GM23248 (cell line): ENCODE results near the gene BFSP1.

Source experiments
- EZH2 ChIP-seq: fragments of 200-600 bp; sonication (generic); IDR thresholded peaks from 2 replicates; pipeline ENCODE4 v1.6.1; 2018; ENCODE audit warnings: antibody characterized with exemption, mild to moderate bottlenecking; ENCODE audit not compliant: insufficient read depth, poor library complexity, severe bottlenecking
- EZH2phosphoT487 ChIP-seq: fragments of 200-600 bp; sonication (generic); IDR thresholded peaks from 2 replicates; pipeline ENCODE4 v1.6.1; 2018; ENCODE audit warnings: antibody characterized with exemption, moderate library complexity, mild to moderate bottlenecking, low read depth; ENCODE audit not compliant: insufficient read depth

DNA sequence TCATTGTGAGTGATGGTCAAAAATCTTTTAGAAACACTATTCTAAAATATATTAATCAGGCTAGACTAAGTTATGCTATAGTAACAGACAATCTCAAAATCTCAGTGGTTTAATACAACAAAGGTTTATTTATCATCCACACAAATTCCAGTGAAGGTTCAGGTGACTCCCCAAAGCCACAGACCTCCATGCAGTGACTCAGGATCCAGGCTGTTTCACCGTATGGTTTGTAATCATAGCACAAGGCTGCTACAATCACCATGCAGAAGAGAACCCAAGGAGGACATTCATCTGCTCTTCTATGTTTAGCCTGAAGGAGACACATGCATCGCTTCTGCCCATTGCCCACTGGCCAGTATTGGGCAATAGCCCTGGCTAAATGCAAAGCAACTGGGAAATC is 46.2 kb downstream of the BFSP1 start:
- no peak for TF ChIP-seq EZH2
- no peak for TF ChIP-seq EZH2phosphoT487
